Glomerular endothelial cell (primary cell): ENCODE results near the gene VSTM1. TPM values are rescaled to one million over a fixed set of nuclear protein-coding genes. Genes with fewer than 3 reads are reported as not detected.
A peak's percentile ranks its signal among the peaks of the same experiment; 100 is the strongest.
"Not testable (repeated sequence)": the region's sequence is repeated elsewhere in the genome, so short reads cannot be mapped to it uniquely, and the experiment has no call there.

Experiments
- DNase-seq: peaks from one replicate; pipeline ENCODE4 v3.0.0-alpha.2; 2011; ENCODE audit warnings: low read depth, low spot score; ENCODE audit errors: extremely low read depth
- total RNA-seq: library from RNA; depleted of rRNA; stranded (reverse); fragments of >200 nt; gene quantifications from 2 replicates; pipeline ENCODE4 v1.2.3, GENCODE V29; 2015

VSTM1 gene, protein sequence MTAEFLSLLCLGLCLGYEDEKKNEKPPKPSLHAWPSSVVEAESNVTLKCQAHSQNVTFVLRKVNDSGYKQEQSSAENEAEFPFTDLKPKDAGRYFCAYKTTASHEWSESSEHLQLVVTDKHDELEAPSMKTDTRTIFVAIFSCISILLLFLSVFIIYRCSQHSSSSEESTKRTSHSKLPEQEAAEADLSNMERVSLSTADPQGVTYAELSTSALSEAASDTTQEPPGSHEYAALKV
- total RNA-seq: not detected in 2 replicates

DNA sequence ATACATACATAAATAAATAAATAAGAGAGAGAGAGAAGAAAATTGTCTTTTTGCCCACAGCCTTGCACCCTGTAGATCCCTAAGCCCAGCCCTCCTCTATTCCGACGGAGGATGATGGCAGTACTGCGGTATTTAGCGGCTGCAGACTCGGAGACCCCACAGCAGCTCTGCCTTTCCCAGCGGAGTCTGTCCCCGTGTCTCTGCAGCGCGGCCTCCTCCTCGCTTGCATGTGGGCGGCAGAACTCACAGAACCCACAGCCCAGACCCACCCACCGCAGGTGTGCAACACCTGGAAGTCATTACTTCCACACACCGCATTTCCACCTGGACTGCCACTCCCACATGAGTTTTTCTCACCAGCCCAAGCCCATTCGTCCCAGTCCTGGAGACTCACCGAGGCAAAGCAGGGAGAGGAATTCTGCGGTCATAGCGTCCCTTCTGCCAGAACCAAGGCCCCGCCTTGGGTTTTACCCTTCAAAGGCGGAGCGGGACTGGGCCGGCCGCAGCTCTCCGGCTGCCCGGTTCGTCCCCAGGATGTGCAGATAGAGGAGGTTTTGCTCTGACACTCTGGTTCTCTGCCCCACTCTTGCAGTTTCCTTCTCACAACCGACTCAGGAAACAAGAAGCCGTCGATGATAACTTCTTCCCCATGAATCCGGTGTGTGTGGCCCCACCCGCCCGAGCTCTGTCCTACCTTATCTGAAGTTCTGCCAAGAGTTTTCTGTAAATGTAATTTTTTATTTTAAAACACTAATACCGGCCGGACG, at the start of gene VSTM1:
VSTM1 (minus strand) TSS at position 548 of the 767 bp plus-strand sequence; CDS start at position 428, 120 bp downstream.
- no peak for DNase-seq

DNA sequence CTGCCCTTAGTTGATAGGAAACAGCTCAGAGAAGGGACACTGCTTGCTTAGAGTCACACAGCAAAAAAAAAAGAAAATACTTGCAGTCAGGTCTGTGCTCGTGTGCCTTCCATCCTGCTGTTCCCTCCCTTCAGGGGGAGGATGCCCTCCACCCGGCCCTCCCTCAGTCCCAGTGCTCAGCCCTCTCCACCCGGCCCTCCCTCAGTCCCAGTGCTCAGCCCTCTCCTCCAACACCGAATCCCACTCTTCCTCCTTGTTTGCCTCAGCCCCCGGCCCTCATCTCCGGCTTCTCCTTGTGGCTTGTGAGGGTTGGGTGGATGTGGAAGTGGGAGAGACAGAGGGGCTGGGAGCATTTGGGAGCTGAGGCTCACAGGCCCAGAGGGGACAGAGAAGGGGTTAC, 46.0 kb upstream of the VSTM1 start:
- DNase-seq: no peak

DNA sequence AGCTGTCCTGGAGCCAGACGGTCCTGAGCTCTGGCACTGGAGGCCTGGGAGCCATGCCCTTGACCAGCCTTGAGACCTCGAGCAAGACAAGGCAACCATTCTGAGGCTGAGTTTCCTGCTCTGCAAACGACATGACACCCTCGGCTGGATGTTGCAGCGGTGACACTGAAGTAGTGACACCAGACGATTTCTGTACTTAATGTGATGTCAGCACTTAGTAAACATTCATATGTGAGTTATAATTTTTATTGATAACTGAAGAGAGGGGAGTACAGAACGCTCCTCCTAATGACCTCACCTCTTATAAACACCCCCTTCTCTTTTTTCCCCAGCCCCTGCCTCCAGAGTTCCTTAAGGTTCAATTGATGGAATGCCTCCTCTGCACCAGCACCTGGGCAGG, 44.8 kb upstream of the VSTM1 start:
- no peak for DNase-seq

DNA sequence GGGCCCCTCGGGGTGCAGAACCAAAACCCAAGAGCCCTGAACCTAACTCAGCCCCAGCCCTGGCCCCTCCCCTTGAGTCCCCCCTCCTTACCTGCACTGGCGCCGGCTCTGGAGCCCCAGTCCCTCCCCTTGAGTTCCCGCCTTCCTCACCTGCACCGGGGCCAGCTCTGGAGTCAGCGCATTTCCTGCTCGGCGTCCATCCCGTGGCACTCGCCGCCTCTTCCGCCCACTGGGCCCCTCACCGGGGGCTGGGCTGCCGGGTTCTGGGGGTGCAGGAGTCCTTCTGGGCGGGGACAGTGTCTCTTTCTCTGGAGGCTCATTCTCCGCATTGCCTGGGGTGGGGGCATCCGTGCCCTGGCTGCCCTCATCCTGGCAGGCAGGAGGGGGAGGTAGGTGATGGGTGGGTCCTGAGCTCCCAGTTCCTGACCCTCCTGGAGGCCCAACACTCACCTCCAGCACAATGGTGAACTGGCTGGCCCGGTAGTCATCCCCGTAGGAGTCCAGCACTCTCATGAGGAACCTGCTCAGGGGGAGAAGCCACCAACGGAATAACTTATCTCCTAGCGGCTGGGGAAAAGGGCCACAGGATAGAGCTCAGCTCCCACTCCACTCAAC, 44.3 kb upstream of the VSTM1 start:
- no peak for DNase-seq

DNA sequence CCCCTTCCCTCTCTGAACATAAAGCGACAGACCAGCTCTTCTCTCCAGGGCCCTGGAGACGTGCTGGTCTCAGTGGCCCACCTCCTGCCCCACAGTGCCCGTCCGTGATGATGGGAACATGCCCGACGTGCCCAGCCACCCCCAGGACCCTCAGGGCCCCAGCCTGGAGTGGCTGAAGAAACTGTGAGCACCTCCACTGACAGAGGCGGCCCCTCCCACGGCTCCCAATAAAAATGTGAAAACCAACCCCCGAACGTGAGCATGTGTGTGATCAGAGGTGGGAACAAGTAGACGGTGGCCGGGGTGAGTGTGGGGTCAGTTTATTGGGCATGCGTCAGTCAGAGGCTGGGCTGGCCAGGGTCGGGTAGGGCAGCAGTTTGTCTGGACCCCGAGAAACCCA, 43.0 kb upstream of the VSTM1 start:
- no peak for DNase-seq

DNA sequence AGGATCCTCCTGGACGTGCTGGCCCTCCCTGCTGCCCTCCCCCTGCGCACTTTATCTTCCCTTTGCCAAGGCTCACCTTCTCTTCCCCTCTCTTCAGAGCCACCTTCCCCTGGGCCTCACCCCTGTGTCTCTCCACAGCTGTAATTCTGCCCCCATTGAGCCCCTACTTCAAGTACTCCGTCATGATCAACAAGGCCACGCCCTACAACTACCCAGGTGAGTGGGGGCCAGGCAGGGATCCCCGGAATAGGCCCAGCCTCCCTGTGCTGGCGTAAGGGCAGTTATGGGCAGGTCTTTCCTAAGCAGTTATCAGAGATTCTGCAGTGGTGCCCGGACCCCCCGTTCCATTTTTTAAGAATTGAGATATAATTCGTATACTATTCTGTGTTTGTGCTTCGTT, 42.1 kb upstream of the VSTM1 start:
- DNase-seq: no peak

DNA sequence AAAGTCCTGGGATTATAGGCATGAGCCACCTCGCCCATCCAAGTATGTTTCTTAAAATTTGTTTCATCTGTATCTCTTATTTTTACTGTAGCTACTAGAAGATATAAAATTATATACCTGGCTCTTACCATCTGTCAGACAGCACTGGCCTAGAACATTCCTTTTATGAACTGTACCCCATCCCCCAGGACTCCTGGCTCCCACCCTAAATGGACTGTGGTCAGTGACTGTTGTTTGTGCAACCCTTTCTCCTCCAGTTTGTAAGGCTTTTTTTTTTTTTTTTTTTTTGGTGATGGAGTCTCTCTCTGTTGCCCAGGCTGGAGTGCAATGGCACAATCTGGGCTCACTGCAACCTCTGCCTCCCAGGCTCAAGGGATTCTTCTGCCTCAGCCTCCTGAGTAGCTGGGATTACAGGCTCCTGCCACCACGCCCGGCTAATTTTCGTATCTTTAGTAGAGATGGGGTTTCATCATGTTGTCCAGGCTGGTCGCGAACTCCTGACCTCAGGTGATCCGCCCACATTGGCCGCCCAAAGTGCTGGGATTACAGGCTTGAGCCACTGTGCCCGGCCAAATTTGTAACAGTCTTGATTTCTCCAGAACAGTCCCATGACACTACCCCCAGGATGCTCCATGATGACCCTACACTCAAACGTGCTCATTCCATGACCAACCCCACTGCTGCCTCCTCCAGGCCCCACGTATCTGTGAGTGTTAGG, 41.5 kb upstream of the VSTM1 start:
- no peak for DNase-seq

DNA sequence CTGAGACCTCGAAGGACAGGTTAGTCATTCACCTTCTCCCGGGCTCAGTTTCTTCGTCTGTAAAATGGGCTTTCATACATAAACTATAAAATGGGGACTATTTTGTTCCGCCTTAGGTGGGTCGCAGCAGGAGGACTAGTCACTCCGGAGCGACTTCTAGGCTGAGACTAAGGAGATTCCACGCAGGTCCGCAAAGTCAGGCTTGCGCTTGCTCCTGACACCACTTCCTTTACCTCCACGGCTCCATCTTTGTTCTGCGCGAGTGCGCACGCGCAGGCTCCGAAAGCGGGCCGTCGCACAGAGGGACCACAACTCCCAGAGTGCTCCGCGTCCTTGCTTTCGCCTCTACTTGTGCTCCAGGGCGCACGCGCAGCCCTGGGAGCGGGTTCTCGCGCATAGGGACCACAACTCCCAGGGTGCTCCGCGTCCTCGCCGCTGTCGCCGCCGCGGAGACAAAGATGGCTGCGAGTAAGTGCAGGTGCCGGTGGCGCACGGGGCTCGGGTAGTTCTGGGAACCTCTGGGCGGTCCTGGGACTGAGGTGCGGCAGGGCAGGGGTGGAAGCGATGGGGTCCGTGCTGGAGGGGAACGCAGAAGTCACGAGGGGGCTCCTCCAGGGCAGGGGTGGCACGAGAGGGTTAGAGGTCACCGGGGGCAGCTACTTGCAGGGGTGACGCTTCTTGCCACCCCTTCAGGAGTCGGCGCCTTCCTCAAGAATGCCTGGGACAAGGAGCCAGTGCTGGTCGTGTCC, 38.9 kb upstream of the VSTM1 start, which contains the start of gene NDUFA3:
NDUFA3 (plus strand) TSS at position 435 of the 749 bp plus-strand sequence; CDS start at position 459, 24 bp downstream.
- DNase-seq: peak; percentile 90

DNA sequence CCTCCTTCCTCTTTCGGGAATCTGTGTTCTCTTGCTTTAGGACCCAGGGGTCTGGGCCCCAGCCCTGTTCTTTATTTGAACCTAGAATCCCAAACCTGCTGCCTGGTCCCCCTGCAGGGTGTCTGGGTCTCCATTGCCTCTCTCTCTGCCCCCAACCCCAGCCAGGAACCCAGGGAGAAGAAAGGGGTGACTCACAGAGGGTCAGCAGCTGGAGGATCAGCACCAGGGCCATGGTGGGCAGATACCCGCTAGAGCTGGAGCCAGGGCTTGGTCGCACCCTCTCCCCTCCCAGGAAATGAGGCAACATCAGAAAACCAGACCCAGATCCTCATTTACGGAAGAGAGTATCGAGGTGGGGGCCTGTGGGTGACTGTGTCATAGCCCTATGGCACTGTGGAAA, 36.9 kb upstream of the VSTM1 start, which contains the start of gene OSCAR:
OSCAR (minus strand) TSS at position 243 of the 400 bp plus-strand sequence; CDS start at position 232, 11 bp downstream.
- DNase-seq: no peak

DNA sequence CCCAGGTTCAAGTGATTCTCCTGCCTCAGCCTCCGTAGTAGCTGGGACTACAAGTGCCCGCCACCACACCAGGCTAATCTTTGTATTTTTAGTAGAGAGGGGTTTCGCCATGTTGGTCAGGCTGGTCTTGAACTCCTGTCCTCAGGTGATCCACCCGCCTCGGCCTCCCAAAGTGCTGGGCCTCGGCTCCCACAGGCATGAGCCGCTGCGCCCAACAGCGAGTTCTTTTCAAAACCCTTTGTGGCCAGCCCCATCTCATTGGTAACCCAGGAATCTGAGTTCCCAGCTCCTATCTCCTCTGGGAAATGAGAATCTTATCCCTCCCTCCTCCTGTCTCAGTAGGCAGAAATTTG, 36.2 kb upstream of the VSTM1 start:
- not testable (repeated sequence) for DNase-seq

DNA sequence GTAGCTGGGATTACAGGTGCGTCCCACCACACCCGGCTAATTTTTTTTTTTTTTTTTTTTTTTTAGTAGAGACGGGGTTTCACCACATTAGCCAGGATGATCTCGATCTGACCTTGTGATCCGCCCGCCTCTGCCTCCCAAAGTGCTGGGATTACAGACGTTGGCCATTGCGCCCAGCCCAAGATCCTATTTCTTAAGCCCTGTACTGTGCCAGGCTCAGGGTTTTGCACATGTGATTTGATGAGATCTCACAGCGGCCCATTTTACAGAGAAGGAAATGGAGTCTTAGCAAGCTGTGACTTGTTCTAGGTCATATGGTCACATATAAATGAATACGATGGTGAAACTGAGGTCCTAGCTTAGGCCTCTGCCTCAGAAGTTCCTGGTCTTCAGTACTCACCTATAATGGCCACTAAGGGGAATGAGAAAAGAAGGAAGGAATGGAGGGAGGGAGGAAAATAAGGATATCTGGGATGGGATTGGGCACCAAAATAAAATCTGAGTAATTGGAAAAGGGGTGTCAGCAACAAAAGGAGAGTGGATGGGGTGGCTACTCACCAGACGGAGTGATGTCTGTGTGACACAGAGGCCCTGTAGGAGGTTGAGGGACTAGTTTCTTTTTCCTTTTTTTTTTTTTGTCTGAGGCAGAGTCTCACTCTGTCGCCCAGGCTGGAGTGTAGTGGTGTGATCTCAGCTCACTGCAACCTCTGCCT, 35.6 kb upstream of the VSTM1 start:
- no peak for DNase-seq

DNA sequence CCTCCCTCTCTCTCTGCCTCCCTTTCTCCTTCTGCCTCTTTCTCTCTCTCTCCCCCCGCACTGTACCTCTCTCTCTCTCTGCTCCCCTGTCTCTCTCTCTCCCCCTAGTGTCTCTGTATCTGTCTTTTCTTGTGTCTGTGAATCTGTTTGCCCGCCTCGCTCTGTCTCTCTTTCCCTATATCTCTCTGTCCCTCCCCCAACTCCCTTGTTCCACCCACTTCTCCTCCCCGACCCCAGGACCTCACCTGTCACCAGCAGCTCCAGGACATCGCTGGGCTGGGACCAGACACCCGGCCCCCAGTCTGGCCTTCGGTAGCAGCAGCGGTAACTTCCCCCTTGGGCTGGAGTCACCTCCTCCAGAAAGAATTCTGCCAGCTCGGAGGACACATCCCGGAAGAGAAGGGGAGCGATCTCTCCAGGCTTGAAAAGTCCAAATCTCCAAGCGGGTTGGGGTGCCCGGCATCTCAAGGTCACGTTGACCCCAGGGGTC, 33.0 kb upstream of the VSTM1 start:
- DNase-seq: no peak

DNA sequence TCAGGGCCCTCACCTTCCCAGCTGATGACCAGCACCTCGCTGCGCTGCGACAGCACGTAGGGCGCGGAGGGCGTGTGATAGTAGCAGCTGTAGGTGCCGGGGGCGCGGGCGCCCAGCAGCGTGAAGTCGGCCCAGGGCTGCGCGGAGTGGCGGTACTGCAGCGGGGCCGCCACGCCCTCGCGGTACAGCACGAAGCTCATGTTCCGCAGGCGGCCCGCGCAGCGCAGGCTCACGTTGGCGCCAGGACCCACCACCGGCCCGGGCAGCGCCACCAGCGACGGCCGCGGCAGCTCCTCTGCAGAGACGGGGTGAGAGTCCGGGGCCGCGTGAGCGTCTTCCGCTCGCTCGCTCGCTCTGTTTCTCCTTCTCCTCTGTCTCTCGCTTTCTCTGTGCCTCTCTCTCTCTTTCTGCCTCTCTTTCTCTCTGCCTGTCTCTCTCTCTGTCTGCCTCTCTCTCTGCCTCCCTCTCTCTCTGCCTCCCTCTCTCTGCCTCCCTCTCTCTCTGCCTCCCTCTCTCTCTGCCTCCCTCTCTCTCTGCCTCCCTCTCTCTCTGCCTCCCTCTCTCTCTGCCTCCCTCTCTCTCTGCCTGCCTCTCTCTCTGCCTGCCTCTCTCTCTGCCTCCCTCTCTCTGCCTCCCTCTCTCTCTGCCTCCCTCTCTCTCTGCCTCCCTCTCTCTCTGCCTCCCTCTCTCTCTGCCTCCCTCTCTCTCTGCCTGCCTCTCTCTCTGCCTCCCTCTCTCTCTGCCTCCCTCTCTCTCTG, 32.3 kb upstream of the VSTM1 start:
- not testable (repeated sequence) for DNase-seq

DNA sequence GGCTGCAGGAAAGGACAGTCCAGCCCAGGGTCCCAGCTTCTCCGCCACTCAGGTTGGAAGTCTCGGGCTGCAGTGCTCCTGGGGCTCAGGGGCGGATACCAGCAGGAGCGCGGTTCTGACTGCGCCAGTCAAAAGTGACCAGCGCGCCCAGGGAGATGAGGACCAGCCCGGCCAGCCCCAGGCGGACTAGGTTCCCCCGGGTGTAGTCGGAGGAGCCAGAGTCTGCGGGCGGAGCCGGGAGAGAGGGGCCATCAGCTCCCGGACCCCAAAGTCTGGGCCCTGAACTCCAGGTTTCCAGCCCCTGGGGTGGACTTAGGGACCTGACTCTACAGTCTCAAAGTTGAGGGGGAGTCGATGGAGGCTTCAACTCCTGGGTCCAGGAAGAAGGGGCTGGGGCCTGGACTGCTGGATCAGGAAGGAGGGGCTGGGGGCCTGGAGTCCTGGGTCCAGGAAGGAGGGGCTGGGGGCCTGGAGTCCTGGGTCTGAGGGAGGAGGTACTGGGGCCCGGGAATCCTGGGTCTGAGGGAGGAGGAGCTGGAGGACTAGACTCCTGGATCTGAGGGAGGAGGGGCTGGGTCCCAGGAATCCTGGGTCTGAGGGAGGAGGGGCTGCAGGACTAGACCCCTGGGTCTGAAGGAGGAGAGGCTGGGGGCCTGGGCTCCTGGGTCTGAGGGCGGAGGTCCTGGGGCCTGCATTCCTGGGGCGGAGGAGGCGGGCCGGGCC, 31.6 kb upstream of the VSTM1 start:
- no peak for DNase-seq

DNA sequence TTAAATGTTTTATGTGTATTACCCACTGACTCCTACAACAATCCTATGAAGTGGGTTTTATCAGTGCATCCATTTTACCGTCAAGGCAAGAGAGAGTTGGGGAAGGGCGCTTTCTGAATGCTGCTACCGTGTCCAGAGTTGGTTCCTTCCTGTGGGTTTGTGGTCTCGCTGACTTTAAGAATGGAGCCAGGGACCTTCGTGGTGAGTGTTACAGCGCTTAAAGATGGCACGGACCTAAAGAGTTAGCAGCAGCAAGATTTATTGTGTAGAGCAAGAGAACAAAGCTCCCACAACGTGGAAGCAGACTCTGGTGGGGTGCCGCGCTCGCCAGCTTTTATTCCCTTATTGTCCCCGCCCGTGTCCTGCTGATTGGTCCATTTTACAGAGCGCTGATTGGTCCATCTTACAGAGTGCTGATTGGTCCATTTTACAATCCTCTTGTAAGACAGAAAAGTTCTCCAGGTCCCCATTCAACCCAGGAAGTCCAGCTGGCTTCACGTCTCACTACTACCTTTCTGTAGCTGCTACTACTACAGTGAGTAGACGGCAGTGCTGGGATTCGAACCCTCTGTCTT, 30.8 kb upstream of the VSTM1 start:
- no peak for DNase-seq

DNA sequence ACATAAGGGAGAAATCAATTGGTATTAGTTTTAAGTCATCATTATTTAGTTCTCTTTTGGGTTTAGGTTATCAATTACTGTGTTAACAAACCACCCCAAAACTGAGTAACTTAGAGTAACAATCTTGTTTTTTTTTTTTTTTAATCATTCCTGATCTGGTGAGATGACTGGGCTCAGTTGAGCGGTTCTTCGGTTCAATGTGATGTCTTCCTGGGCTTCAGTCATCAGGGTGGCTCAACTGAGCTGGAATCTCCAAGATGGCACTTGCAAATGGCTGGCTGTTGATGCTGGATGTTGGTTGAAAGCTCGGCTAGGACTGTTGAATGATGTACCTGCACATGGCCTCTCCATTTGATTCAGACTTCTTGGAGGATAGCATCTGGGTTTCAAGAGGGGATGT, 20.7 kb upstream of the VSTM1 start:
- no peak for DNase-seq

DNA sequence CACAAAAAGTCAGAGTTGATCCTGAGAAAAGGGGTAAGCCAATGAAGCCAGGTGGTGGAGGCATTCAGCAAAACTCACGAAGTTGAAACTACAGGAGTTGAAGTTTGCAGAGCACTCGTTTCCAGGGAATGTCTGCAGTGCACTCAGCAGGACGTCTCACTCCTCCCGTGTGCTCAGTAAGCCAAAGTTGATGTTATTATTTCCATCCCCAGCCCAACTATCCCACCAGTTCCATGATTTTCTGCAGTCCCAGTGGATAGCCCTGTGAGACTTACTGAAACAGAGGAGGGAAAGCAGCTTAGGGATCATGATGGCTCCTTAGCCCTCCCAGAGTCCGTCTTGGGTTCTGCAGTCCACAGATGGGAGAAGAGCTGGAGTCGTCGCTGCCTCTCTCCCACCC, 17.3 kb upstream of the VSTM1 start, which contains the start of gene TARM1:
TARM1 (minus strand) TSS at position 334 of the 400 bp plus-strand sequence; CDS start at position 309, 25 bp downstream.
- DNase-seq: no peak

DNA sequence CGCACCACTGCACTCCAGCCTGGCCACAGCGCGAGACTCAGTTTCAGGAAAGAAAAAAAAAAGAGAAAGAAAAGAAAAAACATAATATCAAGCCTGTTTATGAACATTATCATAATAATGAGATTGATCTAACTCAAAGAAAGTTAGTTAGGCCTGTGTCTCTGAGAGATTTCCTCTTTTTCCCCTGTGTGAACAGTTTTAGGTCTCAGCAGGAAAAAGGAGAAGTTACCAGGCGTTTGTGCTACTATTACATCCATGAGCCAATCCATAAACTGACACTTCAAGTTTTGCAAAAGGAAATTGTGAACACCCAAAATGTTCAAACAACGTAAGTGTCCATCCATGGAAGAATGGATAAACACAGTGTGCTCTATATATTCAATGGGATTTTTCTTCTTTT, 13.6 kb upstream of the VSTM1 start:
- no peak for DNase-seq
